ACHN (cell line): ENCODE measurements around the gene ITGA3.

Source experiments
- DNase-seq: peaks from one replicate; pipeline ENCODE4 v3.0.0-alpha.2; 2015
- in situ Hi-C: cut with HindIII; loops from 2 replicates; pipeline ENCODE4 v1.10.0; 2017; ENCODE audit warnings: low sequenced_read_pairs, low pct_ligation_motif_present, low pct_unique_long_range_greater_than_20kb

The ITGA3 gene

GRCh38 chr17:50099003-50099402 is 43.1 kb downstream of the ITGA3 start:
- in situ Hi-C loops, result no loop called here
- no peak for DNase-seq

GRCh38 chr17:50100480-50100883 is 44.6 kb downstream of the ITGA3 start:
- in situ Hi-C loops, result no loop called here
- no peak for DNase-seq

GRCh38 chr17:50100921-50101345 is 45.0 kb downstream of the ITGA3 start:
- in situ Hi-C loops, result no loop called here
- DNase-seq, result peak; percentile 61

- DNase-seq, result peak; percentile 38
- in situ Hi-C loops, result no loop called here
These were observed 45.6 kb downstream of the ITGA3 start for GRCh38 chr17:50101346-50102163.

GRCh38 chr17:50102164-50102991 is 46.5 kb downstream of the ITGA3 start:
- in situ Hi-C loops, result no loop called here
- peak; percentile 63 for DNase-seq

- no peak for DNase-seq
- in situ Hi-C loops, result no loop called here
These were observed 47.3 kb downstream of the ITGA3 start for GRCh38 chr17:50103252-50103651.

GRCh38 chr17:50103941-50104340 is 48.0 kb downstream of the ITGA3 start:
- no peak for DNase-seq
- in situ Hi-C loops, result no loop called here

GRCh38 chr17:50105811-50106210 is 49.9 kb downstream of the ITGA3 start:
- in situ Hi-C loops, result no loop called here
- no peak for DNase-seq

GRCh38 chr17:50106393-50107131 is 50.7 kb downstream of the ITGA3 start:
- no peak for DNase-seq
- in situ Hi-C loops, result no loop called here

GRCh38 chr17:50107790-50108414 is 52.0 kb downstream of the ITGA3 start:
- in situ Hi-C loops, result no loop called here

GRCh38 chr17:50108556-50108955 is 52.6 kb downstream of the ITGA3 start:
- no peak for DNase-seq
- in situ Hi-C loops, result no loop called here

More at GRCh38 chr17:50107790-50108414, 52.0 kb downstream of the ITGA3 start:
- DNase-seq, result no peak

- DNase-seq, result no peak
- in situ Hi-C loops, result no loop called here
These were observed 53.3 kb downstream of the ITGA3 start for GRCh38 chr17:50109207-50109606.

- in situ Hi-C loops, result no loop called here
These were observed 53.9 kb downstream of the ITGA3 start for GRCh38 chr17:50109785-50110184.

GRCh38 chr17:50110591-50111349 is 54.9 kb downstream of the ITGA3 start:
- no peak for DNase-seq
- in situ Hi-C loops, result no loop called here

More at GRCh38 chr17:50109785-50110184, 53.9 kb downstream of the ITGA3 start:
- no peak for DNase-seq

GRCh38 chr17:50111673-50112655 is 56.1 kb downstream of the ITGA3 start:
- no peak for DNase-seq
- in situ Hi-C loops, result no loop called here

- DNase-seq, result no peak
- in situ Hi-C loops, result no loop called here
These were observed 56.8 kb downstream of the ITGA3 start for GRCh38 chr17:50112694-50113093.
